Spleen (tissue), 11 donors: ENCODE data around the gene ELAPOR1. TPM values are rescaled to one million over a fixed set of nuclear protein-coding genes. Genes with fewer than 3 reads are reported as not detected.

Experiments
- DNase-seq: peaks from one replicate; pipeline ENCODE4 v3.0.0-alpha.2; 2020
- H3K27ac ChIP-seq, 8 donors: fragments of 200-600 bp; sonication (generic) in 7 of 8; 1 replicate in 4 of 8; 2 replicates in 4 of 8; pipeline versions ENCODE4 v1.5.0 to v1.8.0; 2016 to 2021; ENCODE audit warnings: inconsistent platforms in 4 of 8, mild to moderate bottlenecking in 4 of 8, moderate library complexity in 1 of 8
- H3K27me3 ChIP-seq, 7 donors: fragments of 200-600 bp; sonication (generic) in 6 of 7; replicated peaks in 1 of 7; 1 replicate in 4 of 7; 2 replicates in 3 of 7; pipeline versions ENCODE4 v1.5.0 to v1.8.0; 2016 to 2021; ENCODE audit warnings: inconsistent platforms in 3 of 7, mild to moderate bottlenecking in 1 of 7
- H3K36me3 ChIP-seq, 6 donors: fragments of 200-600 bp; sonication (generic) in 5 of 6; 1 replicate in 4 of 6; 2 replicates in 2 of 6; pipeline versions ENCODE4 v1.5.0 to v1.8.0; 2016 to 2021; ENCODE audit warnings: inconsistent platforms in 2 of 6
- H3K4me1 ChIP-seq, 6 donors: fragments of 200-600 bp; sonication (generic) in 5 of 6; 1 replicate in 3 of 6; 2 replicates in 3 of 6; pipeline versions ENCODE4 v1.5.0 to v1.8.0; 2016 to 2021; ENCODE audit warnings: inconsistent platforms in 3 of 6
- H3K4me3 ChIP-seq, 8 donors: fragments of 200-600 bp; sonication (generic) in 7 of 8; 1 replicate in 4 of 8; 2 replicates in 4 of 8; pipeline versions ENCODE4 v1.5.0 to v1.8.0; 2016 to 2021; ENCODE audit warnings: inconsistent platforms in 4 of 8, mild to moderate bottlenecking in 4 of 8, moderate library complexity in 2 of 8
- H3K9me3 ChIP-seq, 8 donors: fragments of 200-600 bp; sonication (generic) in 7 of 8; 1 replicate in 4 of 8; 2 replicates in 4 of 8; pipeline versions ENCODE4 v1.5.0 to v1.8.0; 2016 to 2021; ENCODE audit warnings: inconsistent platforms in 4 of 8
- POLR2A ChIP-seq, 3 donors: fragments of 450-650 bp; IDR thresholded peaks; one replicate each; pipeline ENCODE4 v1.5.1; 2017; ENCODE audit warnings: antibody characterized with exemption in 3 of 3, mild to moderate bottlenecking in 1 of 3
- POLR2AphosphoS5 ChIP-seq, 3 donors: sonication (generic); formaldehyde crosslinking; IDR thresholded peaks; one replicate each; pipeline ENCODE4 v1.5.1; 2017; ENCODE audit warnings: antibody characterized with exemption in 3 of 3
- WGBS, 5 donors: extraction: QIAGEN DNeasy Blood & Tissue Kit in 3 of 5; methylation state at CpG; one replicate each; pipeline versions ENCODE4 v1.1.5 to v1.1.7; 2013 to 2018; 5-methylcytosine and 5-hydroxymethylcytosine counted together
- intact Hi-C: fragments of 100-400 bp; cut with DNase I; formaldehyde crosslinking; loops from one replicate; pipeline ENCODE4 v1.15.0; 2023; ENCODE audit warnings: low total_unique reads
- polyA plus RNA-seq, 3 donors: library from polyadenylated mRNA; stranded (reverse); fragments of 200-250 nt; gene quantifications; one replicate each; pipeline ENCODE4 v1.2.1, GENCODE V29; 2013
- total RNA-seq, 7 donors: library from RNA; depleted of rRNA in 3 of 7; stranded (reverse); fragments of >200 nt in 3 of 7; fragmentation: NEBNext Ultra II Directional in 4 of 7; extraction: Animal tissue kit (Norgen Biotek cat#: 25700) in 4 of 7; gene quantifications; one replicate each; pipeline versions ENCODE4 v1.1.0 to v1.2.1, GENCODE V29; 2016 to 2021
- TF ChIP-seq, protein P1 (sequence below), 11 experiments: fragments of 200-600 bp in 7 of 11; fragments of 450-650 bp in 4 of 11; sonication (generic) in 4 of 11; IDR thresholded peaks in 8 of 11; conservative IDR thresholded peaks in 3 of 11; 1 replicate in 7 of 11; 2 replicates in 4 of 11; pipeline versions ENCODE4 v1.4.0 to v1.8.0; 2016 to 2021; ENCODE audit warnings: antibody characterized with exemption in 11 of 11, inconsistent platforms in 4 of 11, mild to moderate bottlenecking in 1 of 11
- donor health status: healthy with polysubstance abuse.
- donor health status: DM: no; HTN: no; CAD: no; lungs with moderate emphysema.
- donor health status: DM: no; HTN: no; CAD: no.
- donor health status: Bipolar disorder and iron deficiency.
- donor health status: healthy.
- donor health status: DM: no; HTN: no; CAD: no.
- donor health status: DM: yes; HTN: yes; CAD: no.

Gene ELAPOR1
- total and polyA plus RNA-seq, 10 donors, result 0.26 to 10.3 (median 2.5) TPM

DNA sequence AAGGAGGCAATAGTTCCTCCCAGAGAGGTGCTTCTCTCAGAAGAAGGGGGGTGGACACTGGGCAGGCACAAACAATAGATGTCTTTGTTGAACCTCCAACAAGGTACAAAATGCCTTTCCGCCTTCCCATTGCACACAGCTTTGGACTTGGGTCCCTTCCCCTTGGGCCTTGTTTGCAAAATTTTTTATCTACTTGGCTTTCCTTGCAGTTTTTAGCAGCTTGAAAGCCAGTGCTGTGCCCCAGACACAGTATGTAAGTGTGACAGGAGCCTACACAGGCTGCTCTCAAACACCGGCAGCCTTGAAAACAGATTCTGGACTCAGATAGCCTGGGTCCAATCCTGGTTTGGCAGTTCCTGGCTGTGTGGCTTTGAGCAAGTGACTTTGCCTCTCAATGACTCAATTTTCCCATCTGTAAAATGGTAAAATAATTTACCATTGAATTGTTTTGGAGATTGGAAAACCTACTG is 43.0 kb downstream of the ELAPOR1 start:
- WGBS, 5 donors, result 91 to 100% (median 98%) methylated on average over 2 of the region's 2 CpGs
- DNase-seq, result no peak

DNA sequence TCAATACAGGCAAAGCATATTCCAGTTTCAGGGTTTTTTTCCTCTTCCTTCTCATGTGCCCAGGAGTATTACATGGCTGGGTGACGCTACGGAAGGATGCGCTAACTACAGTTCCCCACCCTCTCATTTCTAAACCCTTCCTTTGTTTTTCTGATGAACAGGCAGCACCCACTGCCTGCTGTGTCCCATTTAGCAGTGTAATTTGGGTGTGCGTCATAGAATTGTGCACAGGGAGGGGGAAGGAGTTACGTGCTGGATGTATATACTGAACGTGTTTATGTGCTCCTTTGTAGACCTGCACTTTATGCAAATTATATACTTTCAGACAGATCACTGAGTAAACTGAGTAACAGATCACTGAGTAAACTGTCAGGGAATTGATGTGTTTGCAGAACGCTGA is 44.5 kb downstream of the ELAPOR1 start:
- H3K27me3 ChIP-seq, result no peaks in the 10 kb centered on the region
- no peaks in the 10 kb centered on the region for H3K9me3 ChIP-seq
- no peak overlapping the region for H3K4me3 ChIP-seq
- TF ChIP-seq POLR2AphosphoS5 (IDR thresholded peaks at IDR 0.05) (no peak), POLR2A (IDR thresholded peaks at IDR 0.05) (no peak)
- TF ChIP-seq, protein P1, sequence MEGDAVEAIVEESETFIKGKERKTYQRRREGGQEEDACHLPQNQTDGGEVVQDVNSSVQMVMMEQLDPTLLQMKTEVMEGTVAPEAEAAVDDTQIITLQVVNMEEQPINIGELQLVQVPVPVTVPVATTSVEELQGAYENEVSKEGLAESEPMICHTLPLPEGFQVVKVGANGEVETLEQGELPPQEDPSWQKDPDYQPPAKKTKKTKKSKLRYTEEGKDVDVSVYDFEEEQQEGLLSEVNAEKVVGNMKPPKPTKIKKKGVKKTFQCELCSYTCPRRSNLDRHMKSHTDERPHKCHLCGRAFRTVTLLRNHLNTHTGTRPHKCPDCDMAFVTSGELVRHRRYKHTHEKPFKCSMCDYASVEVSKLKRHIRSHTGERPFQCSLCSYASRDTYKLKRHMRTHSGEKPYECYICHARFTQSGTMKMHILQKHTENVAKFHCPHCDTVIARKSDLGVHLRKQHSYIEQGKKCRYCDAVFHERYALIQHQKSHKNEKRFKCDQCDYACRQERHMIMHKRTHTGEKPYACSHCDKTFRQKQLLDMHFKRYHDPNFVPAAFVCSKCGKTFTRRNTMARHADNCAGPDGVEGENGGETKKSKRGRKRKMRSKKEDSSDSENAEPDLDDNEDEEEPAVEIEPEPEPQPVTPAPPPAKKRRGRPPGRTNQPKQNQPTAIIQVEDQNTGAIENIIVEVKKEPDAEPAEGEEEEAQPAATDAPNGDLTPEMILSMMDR (IDR thresholded peaks at IDR 0.05 in 8 of 11, conservative IDR thresholded peaks at IDR 0.05 in 3 of 11), result no peak
- no peaks in the 10 kb centered on the region for H3K36me3 ChIP-seq
- WGBS, 5 donors, result 87 to 99% (median 94%) methylated on average over 7 of the region's 7 CpGs
- H3K27ac ChIP-seq, result no peak overlapping the region
- intact Hi-C loops, result no loop called here
- DNase-seq, result peak; percentile 6
- H3K4me1 ChIP-seq, result peaks cover 2 to 33% (median 22%) of the 10 kb centered on the region in 6 donors

More for the DNA sequence above, 43.0 kb downstream of the ELAPOR1 start:
- intact Hi-C loops, result no loop called here
- Histone ChIP-seq H3K27ac (no peak overlapping the region), H3K36me3 (no peaks in the 10 kb centered on the region), H3K4me1 (peaks cover 0 to 18% (median 7%) of the 10 kb centered on the region in 6 donors), H3K4me3 (no peak overlapping the region), H3K9me3 (no peaks in the 10 kb centered on the region), H3K27me3 (no peaks in the 10 kb centered on the region)
- TF ChIP-seq POLR2AphosphoS5 (IDR thresholded peaks at IDR 0.05) (no peak), POLR2A (IDR thresholded peaks at IDR 0.05) (no peak)
- TF ChIP-seq, protein P1 (IDR thresholded peaks at IDR 0.05 in 8 of 11, conservative IDR thresholded peaks at IDR 0.05 in 3 of 11), result no peak

DNA sequence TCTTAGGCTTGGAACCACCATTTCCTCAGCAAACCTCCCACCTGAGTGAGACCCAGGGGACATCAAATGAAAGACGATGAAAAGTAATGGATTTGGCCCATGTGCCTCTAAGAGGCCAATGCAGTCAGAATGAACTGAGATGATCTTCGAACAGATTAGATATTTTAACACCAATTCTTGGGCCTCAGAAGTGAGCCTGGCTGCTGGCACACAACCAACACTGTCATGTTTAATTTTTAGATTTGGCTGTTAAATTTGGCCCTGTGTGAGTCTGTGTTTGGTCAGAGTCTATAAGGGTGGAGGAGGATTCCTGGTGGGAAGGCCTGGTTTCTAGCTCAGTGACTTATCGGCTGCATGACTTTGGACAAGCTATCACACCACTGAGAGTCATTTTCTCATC is 45.4 kb downstream of the ELAPOR1 start:
- intact Hi-C loops, result no loop called here
- H3K9me3 ChIP-seq, result no peaks in the 10 kb centered on the region

DNA sequence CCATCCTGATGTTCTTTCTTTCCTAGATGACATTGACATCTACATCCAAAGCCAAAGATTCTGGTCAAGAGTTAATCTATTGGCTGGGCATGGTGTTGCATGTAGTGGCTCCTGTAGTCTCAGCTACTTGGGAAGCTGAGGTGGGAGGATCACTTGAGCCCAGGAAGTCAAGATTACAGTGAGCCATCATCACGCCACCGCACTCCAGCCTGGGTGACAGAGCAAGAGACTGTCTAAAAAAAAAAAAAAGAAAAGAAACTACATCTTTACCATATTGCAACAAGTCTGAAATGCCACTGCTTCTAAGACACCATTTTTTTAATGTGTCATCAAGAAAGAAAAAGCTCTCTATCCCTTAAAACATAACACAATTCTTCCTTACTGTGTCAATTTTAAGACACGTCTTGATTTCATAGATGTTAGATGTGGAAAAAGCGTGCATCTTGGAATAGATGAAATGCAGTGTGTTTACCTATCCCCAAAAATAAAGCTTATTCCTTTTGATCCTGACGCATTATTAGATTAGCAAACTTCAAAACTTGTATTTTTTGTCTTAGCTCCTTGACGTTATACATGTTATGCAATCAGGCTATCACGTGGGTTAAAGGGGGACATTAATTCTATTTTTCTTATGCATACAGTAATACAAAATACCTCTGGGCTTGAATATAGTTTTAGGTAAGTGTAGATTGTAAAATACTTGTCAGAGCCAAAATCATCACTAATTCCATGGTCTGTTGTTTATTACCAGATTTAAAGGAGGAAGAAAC is 46.3 kb downstream of the ELAPOR1 start:
- no peak for DNase-seq
- no peaks in the 10 kb centered on the region for H3K9me3 ChIP-seq
- no peaks in the 10 kb centered on the region for H3K36me3 ChIP-seq
- WGBS, 5 donors, result 81 to 89% (median 86%) methylated on average over 7 of the region's 7 CpGs
- TF ChIP-seq POLR2AphosphoS5 (IDR thresholded peaks at IDR 0.05), result no peak
- TF ChIP-seq, protein P1 (IDR thresholded peaks at IDR 0.05 in 8 of 11, conservative IDR thresholded peaks at IDR 0.05 in 3 of 11), result no peak
- TF ChIP-seq POLR2A (IDR thresholded peaks at IDR 0.05), result no peak
- intact Hi-C loops, result no loop called here
- no peak overlapping the region for H3K27ac ChIP-seq
- no peak overlapping the region for H3K4me3 ChIP-seq
- H3K27me3 ChIP-seq, result no peaks in the 10 kb centered on the region
- H3K4me1 ChIP-seq, result peaks cover 2 to 51% (median 30%) of the 10 kb centered on the region in 6 donors

More for the DNA sequence above, 45.4 kb downstream of the ELAPOR1 start:
- Histone ChIP-seq H3K4me1 (peaks cover 2 to 42% (median 27%) of the 10 kb centered on the region in 6 donors), H3K27me3 (no peaks in the 10 kb centered on the region), H3K36me3 (no peaks in the 10 kb centered on the region), H3K27ac (no peak overlapping the region), H3K4me3 (no peak overlapping the region)
- no peak for TF ChIP-seq POLR2A (IDR thresholded peaks at IDR 0.05)
- WGBS, 5 donors, result 89 to 96% (median 91%) methylated on average over 3 of the region's 3 CpGs
- DNase-seq, result no peak
